GM12865 (cell line): ENCODE measurements around the gene PDIK1L.

Experiments used
- DNase-seq: peaks from one replicate; pipeline ENCODE4 v3.0.0; 2010; ENCODE audit warnings: low read depth
- H3K4me3 ChIP-seq: 2 replicates; pipeline ENCODE4 v1.5.1; 2011; ENCODE audit warnings: mild to moderate bottlenecking, low read depth, low read length, control low read depth
- CTCF ChIP-seq: IDR thresholded peaks from 2 replicates; pipeline ENCODE4 v1.5.1; 2011; ENCODE audit warnings: low read length, control low read depth, low read depth, inconsistent platforms; ENCODE audit not compliant: insufficient read depth; ENCODE audit errors: missing control alignments

Gene PDIK1L

GRCh38 chr1:26111530-26112406, at the start of gene PDIK1L:
Gene PDIK1L (plus strand): TSS chr1:26111824. CDS start chr1:26114309, 2,485 bp downstream.
- TF ChIP-seq CTCF, result no peak
- peak within 1 kb of the TSS; percentile 93 for H3K4me3 ChIP-seq
- peak; percentile 98 for DNase-seq

GRCh38 chr1:26064553-26064952, 47.1 kb upstream of the PDIK1L start:
- no peak for DNase-seq
- no peak for TF ChIP-seq CTCF
- no peak overlapping the region for H3K4me3 ChIP-seq

GRCh38 chr1:26066160-26066559, 45.5 kb upstream of the PDIK1L start:
- TF ChIP-seq CTCF, result no peak
- no peak for DNase-seq

DNA sequence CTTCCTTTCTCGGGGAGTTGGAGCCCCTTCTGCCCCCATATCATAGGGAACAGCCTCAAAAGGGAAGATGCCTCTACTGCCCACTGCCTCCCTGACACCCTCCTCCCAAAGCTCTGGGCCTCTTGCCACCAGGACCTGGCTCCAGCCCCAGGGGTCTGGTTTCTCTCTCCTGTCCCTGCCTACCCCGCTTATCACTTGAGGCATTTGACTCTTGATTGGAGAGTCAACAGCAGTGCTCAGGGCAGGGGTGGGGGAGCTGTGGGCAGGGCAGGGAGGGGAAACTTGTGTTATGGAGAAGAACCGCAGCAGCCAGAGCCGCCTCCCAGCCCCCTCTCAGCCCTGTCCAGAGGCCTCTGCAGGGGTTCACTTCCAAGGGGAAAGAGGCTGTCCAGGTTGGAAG, 44.8 kb upstream of the PDIK1L start:
- TF ChIP-seq CTCF, result no peak
- no peak overlapping the region for H3K4me3 ChIP-seq
- DNase-seq, result no peak

More at GRCh38 chr1:26066160-26066559, 45.5 kb upstream of the PDIK1L start:
- H3K4me3 ChIP-seq, result no peak overlapping the region

DNA sequence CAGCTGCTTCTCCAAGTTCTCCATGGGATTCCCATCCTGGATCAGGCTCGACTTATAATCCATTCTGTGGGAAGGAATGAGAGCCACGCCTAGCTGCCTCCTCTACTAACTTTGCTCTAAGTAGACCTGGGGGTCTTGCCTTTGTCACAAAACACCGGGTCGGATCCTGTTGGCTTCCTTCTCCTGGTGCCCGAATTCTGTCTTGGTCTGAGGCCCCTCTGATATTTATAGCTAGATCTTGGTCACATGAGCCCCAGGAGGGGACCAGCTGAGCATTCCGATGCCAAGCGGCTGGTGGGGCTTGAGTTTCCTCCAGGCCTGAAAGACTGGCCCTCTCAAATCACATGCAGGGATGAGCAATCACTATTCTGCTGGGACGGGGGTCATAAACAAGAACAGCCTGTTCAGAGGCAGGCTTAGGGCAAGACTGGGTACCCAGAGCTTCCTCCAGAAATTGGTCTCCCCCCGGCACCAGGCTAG, 44.2 kb upstream of the PDIK1L start, which contains the start of gene TRIM63:
TRIM63 (minus strand) TSS at position 199 of the 480 bp plus-strand sequence; CDS start at position 63, 136 bp downstream.
- DNase-seq, result no peak
- no peak for TF ChIP-seq CTCF
- no peak within 1 kb of the TSS for H3K4me3 ChIP-seq

DNA sequence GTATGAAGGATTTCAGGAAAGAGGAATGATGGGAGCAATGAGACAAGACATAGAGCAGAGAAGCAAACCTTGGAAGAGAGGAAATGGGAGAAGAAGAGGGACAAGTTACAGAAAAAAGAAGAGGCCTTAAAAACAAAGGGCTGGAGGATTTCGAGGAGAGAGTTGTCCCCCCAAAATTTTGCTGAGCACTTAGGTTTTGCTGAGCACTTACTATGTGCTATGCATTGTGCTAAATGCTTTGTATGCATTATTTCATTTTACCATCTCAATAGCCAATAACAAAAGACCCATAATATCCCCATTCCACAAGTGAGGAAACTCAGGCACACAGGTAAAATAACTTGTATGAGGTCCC, 41.7 kb upstream of the PDIK1L start:
- H3K4me3 ChIP-seq, result no peak overlapping the region
- TF ChIP-seq CTCF, result no peak
- no peak for DNase-seq
